WI38 (cell line): Measurements from ENCODE around the gene LPP.

Source experiments
- H3K4me3 ChIP-seq: 2 replicates; pipeline ENCODE4 v1.5.1; 2011; ENCODE audit warnings: low read depth, mild to moderate bottlenecking, control low read depth, low read length
- TF ChIP-seq, protein P1 (sequence below): IDR thresholded peaks from 2 replicates; pipeline ENCODE4 v1.5.1; 2012; ENCODE audit warnings: low read depth, mild to moderate bottlenecking, control low read depth, low read length

Gene LPP

DNA sequence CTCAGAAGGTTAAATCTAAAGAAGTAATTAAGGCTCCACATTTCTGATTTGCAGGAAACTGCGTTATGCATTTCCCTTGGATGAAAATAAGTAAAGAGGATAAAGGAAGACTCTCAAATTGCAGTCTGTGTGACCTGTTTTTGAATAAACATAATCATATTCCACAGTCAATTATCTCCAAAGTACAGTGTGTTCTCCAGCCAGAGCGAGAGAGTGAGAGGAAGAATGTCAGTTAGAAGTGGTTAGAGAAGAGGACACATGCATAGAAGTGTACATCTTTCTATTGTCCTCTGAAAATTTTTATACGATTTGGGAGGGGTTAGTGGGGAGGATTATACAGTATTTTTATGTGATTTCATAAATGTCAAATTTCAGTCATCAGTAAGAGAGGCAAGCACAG lies 487.1 kb downstream of the LPP start:
- TF ChIP-seq, protein P1, sequence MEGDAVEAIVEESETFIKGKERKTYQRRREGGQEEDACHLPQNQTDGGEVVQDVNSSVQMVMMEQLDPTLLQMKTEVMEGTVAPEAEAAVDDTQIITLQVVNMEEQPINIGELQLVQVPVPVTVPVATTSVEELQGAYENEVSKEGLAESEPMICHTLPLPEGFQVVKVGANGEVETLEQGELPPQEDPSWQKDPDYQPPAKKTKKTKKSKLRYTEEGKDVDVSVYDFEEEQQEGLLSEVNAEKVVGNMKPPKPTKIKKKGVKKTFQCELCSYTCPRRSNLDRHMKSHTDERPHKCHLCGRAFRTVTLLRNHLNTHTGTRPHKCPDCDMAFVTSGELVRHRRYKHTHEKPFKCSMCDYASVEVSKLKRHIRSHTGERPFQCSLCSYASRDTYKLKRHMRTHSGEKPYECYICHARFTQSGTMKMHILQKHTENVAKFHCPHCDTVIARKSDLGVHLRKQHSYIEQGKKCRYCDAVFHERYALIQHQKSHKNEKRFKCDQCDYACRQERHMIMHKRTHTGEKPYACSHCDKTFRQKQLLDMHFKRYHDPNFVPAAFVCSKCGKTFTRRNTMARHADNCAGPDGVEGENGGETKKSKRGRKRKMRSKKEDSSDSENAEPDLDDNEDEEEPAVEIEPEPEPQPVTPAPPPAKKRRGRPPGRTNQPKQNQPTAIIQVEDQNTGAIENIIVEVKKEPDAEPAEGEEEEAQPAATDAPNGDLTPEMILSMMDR = no peak
- H3K4me3 ChIP-seq = no peak overlapping the region

GRCh38 chr3:188643736-188644135 lies 489.8 kb downstream of the LPP start:
- TF ChIP-seq, protein P1 = no peak
- H3K4me3 ChIP-seq = no peak overlapping the region

GRCh38 chr3:188646592-188646991 lies 492.6 kb downstream of the LPP start:
- TF ChIP-seq, protein P1 = no peak
- no peak overlapping the region for H3K4me3 ChIP-seq

DNA sequence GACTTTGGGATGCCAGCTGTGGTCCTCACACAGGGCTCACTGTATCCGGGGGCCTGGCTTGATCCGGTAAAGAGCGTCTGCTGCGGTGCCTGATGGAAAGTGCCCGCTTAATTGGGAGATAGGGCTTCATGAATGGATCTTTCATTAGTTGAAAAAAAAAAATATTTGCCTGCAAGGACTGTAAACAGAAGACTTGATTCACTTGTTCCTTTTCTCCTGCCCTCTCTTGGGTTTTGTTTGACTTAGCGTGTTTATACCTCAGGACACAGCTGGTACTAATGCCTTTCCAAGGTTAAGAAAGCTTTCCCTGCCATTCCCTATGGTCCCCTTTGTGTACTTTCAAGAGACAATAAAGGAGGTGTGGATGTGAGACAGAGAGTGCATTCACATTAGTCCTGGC lies 493.3 kb downstream of the LPP start:
- TF ChIP-seq, protein P1 = no peak
- no peak overlapping the region for H3K4me3 ChIP-seq

GRCh38 chr3:188649521-188649920 lies 495.6 kb downstream of the LPP start:
- TF ChIP-seq, protein P1 = no peak

GRCh38 chr3:188656196-188656982 lies 502.4 kb downstream of the LPP start:
- TF ChIP-seq, protein P1 = no peak
- no peak overlapping the region for H3K4me3 ChIP-seq

More at GRCh38 chr3:188649521-188649920, 495.6 kb downstream of the LPP start:
- H3K4me3 ChIP-seq = no peak overlapping the region

- TF ChIP-seq, protein P1 = no peak
- no peak overlapping the region for H3K4me3 ChIP-seq
These were observed 504.6 kb downstream of the LPP start for GRCh38 chr3:188658606-188659005.
